DMS 273 (cell line): ENCODE results near the gene GLIS1.

ENCODE experiments used
- DNase-seq: peaks from one replicate; lab custom pipeline; 2025; ENCODE audit not compliant: unreplicated experiment; lab: John Stamatoyannopoulos, UW

Gene GLIS1

GRCh38 chr1:53513846-53514245 lies 225.1 kb downstream of the GLIS1 start:
- DNase-seq = no peak

- DNase-seq = no peak
Measured at GRCh38 chr1:53512807-53513755, 225.9 kb downstream of the GLIS1 start.

GRCh38 chr1:53511933-53512806 lies 226.8 kb downstream of the GLIS1 start:
- DNase-seq = no peak

- DNase-seq = no peak
Measured at GRCh38 chr1:53511323-53511932, 227.5 kb downstream of the GLIS1 start.

- no peak for DNase-seq
Measured at GRCh38 chr1:53510215-53510614, 228.7 kb downstream of the GLIS1 start.

- no peak for DNase-seq
Measured at GRCh38 chr1:53509775-53510174, 229.2 kb downstream of the GLIS1 start.

- no peak for DNase-seq
Measured at GRCh38 chr1:53508991-53509666, 229.8 kb downstream of the GLIS1 start.

- no peak for DNase-seq
Measured at GRCh38 chr1:53508056-53508990, 230.6 kb downstream of the GLIS1 start.

- no peak for DNase-seq
Measured at GRCh38 chr1:53507116-53507820, 231.7 kb downstream of the GLIS1 start.

GRCh38 chr1:53506355-53507050 lies 232.5 kb downstream of the GLIS1 start:
- DNase-seq = no peak

- no peak for DNase-seq
Measured at GRCh38 chr1:53505891-53506290, 233.1 kb downstream of the GLIS1 start.

GRCh38 chr1:53505401-53505800 lies 233.6 kb downstream of the GLIS1 start:
- no peak for DNase-seq

GRCh38 chr1:53504901-53505300 lies 234.1 kb downstream of the GLIS1 start:
- no peak for DNase-seq

- no peak for DNase-seq
Measured at GRCh38 chr1:53503433-53504217, 235.3 kb downstream of the GLIS1 start.

GRCh38 chr1:53502641-53503432 lies 236.1 kb downstream of the GLIS1 start:
- DNase-seq = no peak

GRCh38 chr1:53501065-53502005 lies 237.6 kb downstream of the GLIS1 start:
- DNase-seq = no peak
